ENCODE measurements around the gene MTG1.
"Not testable (repeated sequence)": the region's sequence is repeated elsewhere in the genome, so short reads cannot be mapped to it uniquely, and the experiment has no call there.

MTG1 gene

GRCh38 chr10:133377025-133377817 is 16.7 kb upstream of the MTG1 start:
- ATAC-seq (replicated peaks) (no peak), DNase-seq (no peak)
- Mint-ChIP-seq H3K4me1 (ENCODE audit: low read depth in 2 of 2) (peaks cover 11 to 12% of the 10 kb centered on the region in 2 donors), H3K4me3 (peak overlapping the region; percentile 68 to 79), H3K36me3 (ENCODE audit: insufficient read depth) (peaks cover 16% of the 10 kb centered on the region), H3K9me3 (no peaks in the 10 kb centered on the region), H3K27me3 (no peaks in the 10 kb centered on the region), H3K27ac (no peak overlapping the region)

DNA sequence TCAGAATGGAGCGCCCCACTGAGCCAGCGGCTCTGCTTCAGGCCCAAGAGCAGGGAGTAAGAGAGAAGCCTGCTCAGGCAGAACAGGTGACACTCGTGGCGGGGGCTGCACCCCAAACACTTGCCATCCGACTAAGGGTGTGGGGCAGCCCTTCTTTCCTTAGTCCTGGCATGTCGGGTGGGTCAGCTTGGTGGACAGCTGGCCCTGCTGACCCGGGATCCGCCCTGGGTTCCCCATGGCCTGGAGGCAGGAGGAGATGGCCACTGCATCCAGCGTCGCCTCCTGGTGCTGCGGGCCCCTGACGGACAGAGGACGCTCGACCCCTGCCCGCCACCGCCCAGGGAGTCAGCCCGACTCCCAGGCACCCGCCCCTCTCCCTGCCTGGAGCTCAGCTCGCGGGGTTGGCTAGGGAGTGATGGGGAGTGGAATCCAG is 16.1 kb upstream of the MTG1 start:
- no peaks in the 10 kb centered on the region for H3K27me3 Mint-ChIP-seq
- no peak overlapping the region for H3K27ac Mint-ChIP-seq
- DNase-seq (no peak), ATAC-seq (replicated peaks) (no peak)
- H3K4me3 Mint-ChIP-seq, result peak overlapping the region; percentile 74 to 79
- H3K9me3 Mint-ChIP-seq, result no peaks in the 10 kb centered on the region
- H3K36me3 Mint-ChIP-seq (ENCODE audit: insufficient read depth), result peaks cover 16% of the 10 kb centered on the region
- peaks cover 11 to 12% of the 10 kb centered on the region in 2 donors for H3K4me1 Mint-ChIP-seq (ENCODE audit: low read depth in 2 of 2)

- ATAC-seq (replicated peaks) (peak; percentile 58), DNase-seq (peak; percentile 36 to 62 (median 42))
These were observed 15.5 kb upstream of the MTG1 start for GRCh38 chr10:133378251-133379096.

GRCh38 chr10:133379152-133379800 is 14.7 kb upstream of the MTG1 start, which contains the start of gene PAOX:
Gene PAOX, plus strand, starts transcription at chr10:133379262. Its CDS starts 55 bp downstream, at chr10:133379317.
- Mint-ChIP-seq H3K9me3 (no peaks in the 10 kb centered on the region), H3K27me3 (no peaks in the 10 kb centered on the region), H3K4me1 (ENCODE audit: low read depth in 2 of 2) (peaks cover 7 to 8% of the 10 kb centered on the region in 2 donors), H3K27ac (no peak within 1 kb of the TSS), H3K4me3 (peak within 1 kb of the TSS; percentile 74 to 79), H3K36me3 (ENCODE audit: insufficient read depth) (peaks cover 9% of the 10 kb centered on the region)
- ATAC-seq (replicated peaks) (peak; percentile 69), DNase-seq (peak; percentile 53 to 59 (median 55))

More at GRCh38 chr10:133378251-133379096, 15.5 kb upstream of the MTG1 start:
- Mint-ChIP-seq H3K9me3 (no peaks in the 10 kb centered on the region), H3K27ac (no peak overlapping the region), H3K4me1 (ENCODE audit: low read depth in 2 of 2) (peaks cover 9 to 12% of the 10 kb centered on the region in 2 donors), H3K4me3 (peak overlapping the region; percentile 74 to 79), H3K27me3 (no peaks in the 10 kb centered on the region), H3K36me3 (ENCODE audit: insufficient read depth) (peaks cover 13% of the 10 kb centered on the region)

DNA sequence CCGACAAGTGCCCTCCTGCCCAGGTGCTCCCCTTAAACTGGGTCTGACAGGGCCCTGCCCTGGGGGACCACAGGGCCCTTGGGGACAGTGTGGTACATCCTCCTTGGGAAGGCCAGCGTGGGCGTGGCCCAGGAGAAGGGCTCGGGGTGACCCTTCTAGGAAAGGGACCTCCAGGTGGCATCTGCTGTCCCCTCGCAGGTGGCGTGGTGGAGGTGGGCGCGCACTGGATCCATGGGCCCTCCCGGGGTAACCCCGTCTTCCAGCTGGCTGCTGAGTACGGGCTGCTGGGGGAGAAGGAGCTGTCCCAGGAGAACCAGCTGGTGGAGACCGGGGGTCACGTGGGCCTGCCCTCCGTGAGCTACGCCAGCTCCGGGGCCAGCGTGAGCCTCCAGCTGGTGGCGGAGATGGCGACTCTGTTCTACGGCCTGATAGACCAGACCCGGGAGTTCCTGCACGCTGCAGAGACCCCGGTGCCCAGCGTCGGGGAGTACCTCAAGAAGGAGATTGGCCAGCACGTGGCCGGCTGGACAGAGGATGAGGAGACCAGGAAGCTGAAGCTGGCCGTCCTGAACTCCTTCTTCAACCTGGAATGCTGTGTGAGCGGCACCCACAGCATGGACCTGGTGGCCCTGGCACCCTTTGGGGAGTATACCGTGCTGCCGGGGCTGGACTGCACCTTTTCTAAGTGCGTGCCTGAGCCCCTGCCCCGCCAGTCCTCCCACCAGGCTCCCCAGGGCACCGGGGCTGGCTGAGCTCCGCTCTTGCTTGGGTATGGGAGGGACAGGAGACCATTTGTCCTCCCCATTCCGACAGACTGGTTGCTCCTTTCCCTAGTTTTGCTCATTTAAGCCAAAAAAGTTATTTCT is 13.9 kb upstream of the MTG1 start:
- Mint-ChIP-seq H3K4me3 (peak overlapping the region; percentile 71 to 72), H3K27ac (no peak overlapping the region), H3K4me1 (ENCODE audit: low read depth in 2 of 2) (peaks cover 7 to 8% of the 10 kb centered on the region in 2 donors), H3K36me3 (ENCODE audit: insufficient read depth) (peaks cover 9% of the 10 kb centered on the region), H3K27me3 (no peaks in the 10 kb centered on the region), H3K9me3 (no peaks in the 10 kb centered on the region)
- ATAC-seq (replicated peaks) (no peak), DNase-seq (no peak)

DNA sequence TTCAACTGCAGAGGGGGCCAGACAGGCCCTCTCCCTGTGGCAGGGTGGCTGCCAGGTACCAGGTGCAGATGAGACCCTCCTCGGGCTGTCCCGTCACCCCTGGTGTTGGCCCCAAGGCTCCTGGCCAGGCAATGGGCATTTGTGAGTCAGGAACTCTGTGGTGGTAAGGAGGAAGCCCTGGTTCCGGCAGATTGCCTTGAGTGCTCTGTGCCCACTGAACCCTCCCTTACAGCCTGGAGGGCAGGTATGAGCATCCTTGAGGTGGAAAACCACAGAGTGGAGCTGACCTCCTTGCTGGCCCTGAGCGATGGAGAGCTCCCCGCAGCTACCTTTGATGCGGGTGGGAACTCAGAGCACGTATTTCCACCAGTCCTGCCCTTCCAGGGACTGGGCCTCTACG is 12.9 kb upstream of the MTG1 start:
- peaks cover 7 to 8% of the 10 kb centered on the region in 2 donors for H3K4me1 Mint-ChIP-seq (ENCODE audit: low read depth in 2 of 2)
- H3K27me3 Mint-ChIP-seq, result no peaks in the 10 kb centered on the region
- peaks cover 9% of the 10 kb centered on the region for H3K36me3 Mint-ChIP-seq (ENCODE audit: insufficient read depth)
- H3K27ac Mint-ChIP-seq, result no peak overlapping the region
- no peaks in the 10 kb centered on the region for H3K9me3 Mint-ChIP-seq
- no peak for ATAC-seq (replicated peaks)
- peak overlapping the region in 1 of 2 donors; percentile 51 for H3K4me3 Mint-ChIP-seq
- no peak for DNase-seq

GRCh38 chr10:133383551-133383950 is 10.4 kb upstream of the MTG1 start:
- Mint-ChIP-seq H3K4me3 (no peak overlapping the region), H3K27ac (no peak overlapping the region)
- DNase-seq, result no peak

DNA sequence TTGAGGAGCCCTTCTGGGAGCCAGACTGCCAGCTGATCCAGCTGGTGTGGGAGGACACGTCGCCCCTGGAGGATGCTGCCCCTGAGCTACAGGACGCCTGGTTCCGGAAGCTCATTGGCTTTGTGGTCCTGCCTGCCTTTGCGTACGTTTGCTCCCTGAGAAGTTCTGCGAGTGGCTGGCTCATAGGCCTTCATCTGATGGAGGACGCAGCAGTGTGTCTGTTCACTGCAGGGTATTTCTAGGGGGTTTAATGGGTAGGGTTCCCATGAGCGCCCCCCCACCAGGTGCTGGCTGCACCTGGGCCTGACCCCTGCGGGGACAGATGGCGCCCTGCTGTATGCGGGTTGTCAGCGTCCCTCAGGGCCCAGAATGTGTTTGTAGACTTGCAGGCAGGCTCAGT is 9.9 kb upstream of the MTG1 start:
- ATAC-seq (replicated peaks) (no peak), DNase-seq (no peak)
- Mint-ChIP-seq H3K9me3 (no peaks in the 10 kb centered on the region), H3K27me3 (no peaks in the 10 kb centered on the region), H3K4me1 (ENCODE audit: low read depth in 2 of 2) (peaks cover 14 to 16% of the 10 kb centered on the region in 2 donors), H3K36me3 (ENCODE audit: insufficient read depth) (peaks cover 3% of the 10 kb centered on the region), H3K4me3 (no peak overlapping the region), H3K27ac (no peak overlapping the region)

More at GRCh38 chr10:133383551-133383950, 10.4 kb upstream of the MTG1 start:
- no peak for ATAC-seq (replicated peaks)
- no peaks in the 10 kb centered on the region for H3K9me3 Mint-ChIP-seq
- H3K4me1 Mint-ChIP-seq (ENCODE audit: low read depth in 2 of 2), result peaks cover 9 to 11% of the 10 kb centered on the region in 2 donors
- H3K36me3 Mint-ChIP-seq (ENCODE audit: insufficient read depth), result peaks cover 3% of the 10 kb centered on the region
- no peaks in the 10 kb centered on the region for H3K27me3 Mint-ChIP-seq

- ATAC-seq (replicated peaks) (no peak), DNase-seq (no peak)
- Mint-ChIP-seq H3K9me3 (no peaks in the 10 kb centered on the region), H3K27ac (no peak overlapping the region), H3K4me3 (no peak overlapping the region), H3K27me3 (no peaks in the 10 kb centered on the region), H3K4me1 (ENCODE audit: low read depth in 2 of 2) (peaks cover 15 to 20% of the 10 kb centered on the region in 2 donors), H3K36me3 (ENCODE audit: insufficient read depth) (peaks cover 7% of the 10 kb centered on the region)
These were observed 8.7 kb upstream of the MTG1 start for GRCh38 chr10:133385214-133385613.

DNA sequence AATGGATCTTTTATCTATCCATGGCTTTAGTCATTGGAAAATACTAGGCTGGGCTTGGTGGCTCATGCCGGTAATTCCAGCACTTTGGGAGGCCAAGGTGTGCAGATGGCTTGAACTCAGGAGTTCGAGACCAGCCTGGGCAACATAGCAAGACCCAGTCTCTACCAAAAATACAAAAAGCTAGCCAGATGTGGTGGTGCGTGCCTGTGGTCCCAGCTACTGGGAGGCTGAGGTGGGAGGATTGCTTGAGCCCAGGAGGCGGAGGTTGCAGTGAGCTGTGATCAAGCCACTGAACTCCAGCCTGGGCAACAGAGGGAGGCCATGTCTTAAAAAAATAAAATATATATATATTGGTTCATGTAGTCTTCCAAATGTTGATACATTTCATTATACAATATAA is 7.0 kb upstream of the MTG1 start:
- H3K4me1 Mint-ChIP-seq (ENCODE audit: low read depth in 2 of 2), result peaks cover 30 to 33% of the 10 kb centered on the region in 2 donors
- H3K27ac Mint-ChIP-seq; H3K36me3 Mint-ChIP-seq (ENCODE audit: insufficient read depth): not testable (repeated sequence)

GRCh38 chr10:133388236-133388972 is 5.6 kb upstream of the MTG1 start:
- Mint-ChIP-seq H3K36me3 (ENCODE audit: insufficient read depth) (peaks cover 10% of the 10 kb centered on the region), H3K9me3 (no peaks in the 10 kb centered on the region), H3K27ac (peak overlapping the region; percentile 92 to 94), H3K4me1 (ENCODE audit: low read depth in 2 of 2) (peaks cover 30 to 33% of the 10 kb centered on the region in 2 donors), H3K4me3 (peak overlapping the region; percentile 90 to 95), H3K27me3 (no peaks in the 10 kb centered on the region)
- ATAC-seq (replicated peaks) (no peak), DNase-seq (no peak)

More for the DNA sequence above, 7.0 kb upstream of the MTG1 start:
- DNase-seq; H3K9me3 Mint-ChIP-seq; H3K27me3 Mint-ChIP-seq; H3K4me3 Mint-ChIP-seq; ATAC-seq (replicated peaks): not testable (repeated sequence)

Measured in effector memory CD8-positive, alpha-beta T cell (primary cell).